IMR-90 (cell line): ENCODE measurements around the gene ASS1. TPM values are rescaled to one million over a fixed set of nuclear protein-coding genes. Genes with fewer than 3 reads are reported as not detected.

Experiments
- ATAC-seq: fragments of 200-7000 bp; cut with Tn5 transposase; 2 replicates; pipeline ENCODE4 v1.9.1; 2020; ENCODE audit warnings: low read depth, mild to moderate bottlenecking, moderate library complexity
- BruUV-seq: library from RNA; stranded (reverse); fragments of 400-500 nt; replicated peaks from 2 replicates; lab custom pipeline; 2021; lab: Mats Ljungman, UMichigan
- CTCF ChIA-PET: fragments of 300-600 bp; formaldehyde crosslinking; extraction: SDS; loops from one replicate; lab custom pipeline; 2021; ENCODE audit warnings: antibody characterized with exemption; lab: Yijun Ruan, JAX
- POLR2A ChIA-PET: fragments of 300-600 bp; sonication (Branson Sonifier 250); formaldehyde crosslinking; loops from one replicate; lab custom pipeline; 2022; ENCODE audit warnings: antibody characterized with exemption; ENCODE audit not compliant: unreplicated experiment; lab: Charles Lee
- DNase-seq: peaks from one replicate; pipeline ENCODE4 v3.0.0; 2013
- H2AFZ ChIP-seq: replicated peaks from 2 replicates; pipeline ENCODE3; 2013; ENCODE audit warnings: low read length, mild to moderate bottlenecking; ENCODE audit not compliant: poor library complexity
- H2AK5ac ChIP-seq: 2 replicates; pipeline ENCODE4 v1.6.1; 2013; ENCODE audit warnings: low read depth, low read length, inconsistent platforms
- H2AK9ac ChIP-seq: replicated peaks from 2 replicates; pipeline ENCODE3; 2013; ENCODE audit warnings: mild to moderate bottlenecking, low read depth, low read length, moderate library complexity; ENCODE audit not compliant: poor library complexity
- H2BK120ac ChIP-seq: 2 replicates; pipeline ENCODE4 v1.6.1; 2013; ENCODE audit warnings: low read depth, low read length, inconsistent platforms
- H2BK15ac ChIP-seq: 3 replicates; pipeline ENCODE4 v1.6.1; 2013; ENCODE audit warnings: low read depth, low read length, inconsistent platforms
- H2BK20ac ChIP-seq: 2 replicates; pipeline ENCODE4 v1.6.1; 2013; ENCODE audit warnings: low read depth, mild to moderate bottlenecking, inconsistent platforms, low read length, moderate library complexity
- H2BK5ac ChIP-seq: 2 replicates; pipeline ENCODE4 v1.6.1; 2013; ENCODE audit warnings: mild to moderate bottlenecking, low read depth, low read length, inconsistent platforms; ENCODE audit not compliant: poor library complexity, severe bottlenecking
- H3K14ac ChIP-seq: replicated peaks from 2 replicates; pipeline ENCODE4 v1.6.1; 2013; ENCODE audit warnings: low read depth, low read length, inconsistent platforms
- H3K18ac ChIP-seq: 2 replicates; pipeline ENCODE4 v1.6.1; 2013; ENCODE audit warnings: low read depth, low read length, control low read depth
- H3K23ac ChIP-seq: 2 replicates; pipeline ENCODE4 v1.6.1; 2013; ENCODE audit warnings: low read depth, low read length, inconsistent platforms
- H3K27ac ChIP-seq: 2 replicates; pipeline ENCODE4 v1.5.1; 2013; ENCODE audit warnings: mild to moderate bottlenecking, control low read depth, low read length; ENCODE audit not compliant: insufficient read depth
- H3K27me3 ChIP-seq: 2 replicates; pipeline ENCODE4 v1.6.1; 2013; ENCODE audit warnings: low read length; ENCODE audit not compliant: control insufficient read depth, insufficient read depth
- H3K36me3 ChIP-seq: 2 replicates; pipeline ENCODE4 v1.6.1; 2013; ENCODE audit warnings: low read length, mixed read lengths; ENCODE audit not compliant: control insufficient read depth, insufficient read depth
- H3K4ac ChIP-seq: 2 replicates; pipeline ENCODE4 v1.6.1; 2013; ENCODE audit warnings: low read depth, low read length, inconsistent platforms
- H3K4me1 ChIP-seq: 2 replicates; pipeline ENCODE4 v1.6.1; 2013; ENCODE audit warnings: low read length, mixed read lengths; ENCODE audit not compliant: control insufficient read depth, insufficient read depth
- H3K4me2 ChIP-seq: 2 replicates; pipeline ENCODE4 v1.6.1; 2013; ENCODE audit warnings: low read depth, mild to moderate bottlenecking, control low read depth, low read length, moderate library complexity
- H3K4me3 ChIP-seq: 2 replicates; pipeline ENCODE4 v1.5.1; 2013; ENCODE audit warnings: low read depth, mild to moderate bottlenecking, control low read depth, low read length, moderate library complexity; ENCODE audit not compliant: insufficient read depth
- H3K56ac ChIP-seq: 2 replicates; pipeline ENCODE4 v1.6.1; 2013; ENCODE audit warnings: low read length, inconsistent platforms; ENCODE audit not compliant: insufficient read depth; ENCODE audit errors: extremely low read depth
- H3K79me1 ChIP-seq, 2 experiments: 2 replicates each; pipeline ENCODE4 v1.6.1; 2013; ENCODE audit warnings: low read length in 2 of 2, inconsistent platforms in 1 of 2, low read depth in 1 of 2
- H3K9ac ChIP-seq: 2 replicates; pipeline ENCODE4 v1.6.1; 2013; ENCODE audit warnings: low read depth, low read length, control low read depth
- H3K9me1 ChIP-seq: 2 replicates; pipeline ENCODE4 v1.6.1; 2013; ENCODE audit warnings: low read length, inconsistent platforms; ENCODE audit not compliant: insufficient read depth
- H3K9me3 ChIP-seq: 2 replicates; pipeline ENCODE4 v1.6.1; 2013; ENCODE audit warnings: low read length; ENCODE audit not compliant: control insufficient read depth, insufficient read depth
- H4K20me1 ChIP-seq: 2 replicates; pipeline ENCODE4 v1.6.1; 2013; ENCODE audit warnings: low read length, inconsistent platforms; ENCODE audit not compliant: insufficient read depth
- H4K5ac ChIP-seq: 2 replicates; pipeline ENCODE4 v1.6.1; 2013; ENCODE audit warnings: mild to moderate bottlenecking, low read depth, low read length, control low read depth
- H4K8ac ChIP-seq, 2 experiments: 2 replicates each; pipeline ENCODE4 v1.6.1; 2013; ENCODE audit warnings: low read depth in 2 of 2, low read length in 2 of 2, control low read depth in 1 of 2, inconsistent platforms in 1 of 2
- H4K91ac ChIP-seq: 2 replicates; pipeline ENCODE4 v1.6.1; 2013; ENCODE audit warnings: low read depth, low read length, inconsistent platforms; ENCODE audit not compliant: insufficient read depth
- CEBPB ChIP-seq: IDR thresholded peaks from 2 replicates; pipeline ENCODE4 v1.6.1; 2012; ENCODE audit warnings: low read depth, low read length, improper control_type of control experiment
- CHD1 ChIP-seq: IDR thresholded peaks from 2 replicates; pipeline ENCODE4 v1.6.1; 2012; ENCODE audit warnings: low read depth, low read length, improper control_type of control experiment
- WGBS, 2 experiments: methylation state at CpG; one replicate each; pipeline versions ENCODE4 v1.1.5 to v1.1.7; 2013; ENCODE audit warnings: missing lambda C conversion rate in 2 of 2; ENCODE audit not compliant: insufficient read length in 1 of 2; ENCODE audit errors: extremely low coverage in 2 of 2; 5-methylcytosine and 5-hydroxymethylcytosine counted together
- dilution Hi-C: fragments of 300-500 bp; cut with HindIII; formaldehyde crosslinking; loops from one replicate; pipeline ENCODE4 v1.14.3; 2018; ENCODE audit warnings: low sequenced_read_pairs; ENCODE audit not compliant: unreplicated experiment
- in situ Hi-C: fragments of 300-500 bp; cut with MboI; formaldehyde crosslinking; loops from 3 replicates; pipeline ENCODE4 v1.14.3; 2019; ENCODE audit warnings: low sequenced_read_pairs, inconsistent platforms, mixed read lengths
- intact Hi-C: fragments of 100-400 bp; cut with micrococcal nuclease; formaldehyde crosslinking; loops from 2 replicates; pipeline ENCODE4 v1.10.0; 2022
- polyA plus RNA-seq, 3 experiments: library from polyadenylated mRNA; depleted of rRNA; stranded (reverse); fragments of >200 nt; gene quantifications; 2 replicates each; pipeline ENCODE4 v1.2.3, GENCODE V29; 2012; ENCODE audit warnings: low replicate concordance in 1 of 3
- total RNA-seq: library from RNA; depleted of rRNA; stranded (reverse); fragments of >200 nt; gene quantifications from 2 replicates; pipeline ENCODE4 v1.2.3, GENCODE V29; 2012
- TF ChIP-seq, protein P1 (sequence below): fragments of 150-350 bp; IDR thresholded peaks from 2 replicates; pipeline ENCODE4 v1.6.1; 2017; ENCODE audit warnings: mild to moderate bottlenecking, antibody characterized with exemption, low read length, low read depth

Gene ASS1
- total and polyA plus RNA-seq, 2 of the 4 experiments (the other 2 are of a cell fraction), result 39.6 to 41.9 TPM

DNA sequence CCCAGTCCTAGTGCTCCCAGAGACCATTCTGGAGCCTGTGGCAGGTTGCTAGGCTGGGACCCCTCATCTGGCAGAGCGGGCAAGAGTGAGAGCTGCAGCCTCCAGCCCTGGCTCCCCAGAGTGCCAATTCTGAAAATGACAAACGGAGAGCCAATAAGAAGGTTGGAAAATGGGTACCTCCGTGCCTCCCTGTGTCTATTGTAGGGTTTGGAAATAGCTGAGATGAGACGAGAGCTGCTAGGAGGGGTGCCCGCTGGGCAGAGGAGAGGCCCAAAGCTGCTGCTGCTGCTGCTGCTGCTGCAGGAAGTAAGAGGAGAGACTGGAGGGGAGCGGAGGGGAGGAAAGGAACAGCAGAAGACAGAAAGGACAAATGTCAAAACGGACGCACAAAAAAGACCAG is 98.6 kb downstream of the ASS1 start:
- no peak overlapping the region for H2AK5ac ChIP-seq
- H2AK9ac ChIP-seq, result no peak overlapping the region
- no peak overlapping the region for H2AFZ ChIP-seq
- ChIA-PET CTCF (no interaction called here), POLR2A (no interaction called here)
- no peaks in the 10 kb centered on the region for H3K4me1 ChIP-seq
- H3K4me3 ChIP-seq, result no peak overlapping the region
- H2BK5ac ChIP-seq, result no peak overlapping the region
- whole genome bisulfite sequencing, 2 experiments, result 40% methylated on average over 1 of the region's 8 CpGs; no CpG with 5 or more reads in 1 of the 2 experiments
- in situ Hi-C loops (no loop called here), intact Hi-C loops (no loop called here), dilution Hi-C loops (no loop called here)
- ATAC-seq (no peak), DNase-seq (no peak)
- H3K27me3 ChIP-seq, result peaks cover 54% of the 10 kb centered on the region
- H4K20me1 ChIP-seq, result no peaks in the 10 kb centered on the region
- H3K23ac ChIP-seq, result no peak overlapping the region
- H3K56ac ChIP-seq, result no peak overlapping the region
- H3K36me3 ChIP-seq, result no peaks in the 10 kb centered on the region
- no peak overlapping the region for H2BK15ac ChIP-seq
- peaks cover 2% of the 10 kb centered on the region; the same call in 1 of the 2 replicates for H3K9me1 ChIP-seq
- no peak overlapping the region for H4K5ac ChIP-seq
- H3K18ac ChIP-seq, result no peak overlapping the region
- H4K91ac ChIP-seq, result no peak overlapping the region
- H3K9ac ChIP-seq, result no peak overlapping the region
- no peaks in the 10 kb centered on the region for H3K79me1 ChIP-seq
- H3K9me3 ChIP-seq, result no peaks in the 10 kb centered on the region
- no peak overlapping the region for H4K8ac ChIP-seq
- no peak for TF ChIP-seq CHD1
- TF ChIP-seq, protein P1, sequence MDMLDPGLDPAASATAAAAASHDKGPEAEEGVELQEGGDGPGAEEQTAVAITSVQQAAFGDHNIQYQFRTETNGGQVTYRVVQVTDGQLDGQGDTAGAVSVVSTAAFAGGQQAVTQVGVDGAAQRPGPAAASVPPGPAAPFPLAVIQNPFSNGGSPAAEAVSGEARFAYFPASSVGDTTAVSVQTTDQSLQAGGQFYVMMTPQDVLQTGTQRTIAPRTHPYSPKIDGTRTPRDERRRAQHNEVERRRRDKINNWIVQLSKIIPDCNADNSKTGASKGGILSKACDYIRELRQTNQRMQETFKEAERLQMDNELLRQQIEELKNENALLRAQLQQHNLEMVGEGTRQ, result no peak
- no peak for TF ChIP-seq CEBPB
- no TSS peak for BruUV-seq
- H2BK20ac ChIP-seq, result no peak overlapping the region
- no peak overlapping the region for H3K4me2 ChIP-seq
- no peak overlapping the region for H3K4ac ChIP-seq
- no peak overlapping the region for H3K27ac ChIP-seq
- H2BK120ac ChIP-seq, result no peak overlapping the region
- H3K14ac ChIP-seq, result no peak overlapping the region
